Measurements from ENCODE around the gene SASH1.
"Not testable (repeated sequence)": the region's sequence is repeated elsewhere in the genome, so short reads cannot be mapped to it uniquely, and the experiment has no call there.

The SASH1 gene

GRCh38 chr6:148375401-148375800 is 32.8 kb downstream of the SASH1 start:
- H3K4me3 ChIP-seq (ENCODE audit: low read length) = no peak overlapping the region
- no peak for DNase-seq (ENCODE audit: low read depth)
- no peak for TF ChIP-seq CTCF (IDR thresholded peaks at IDR 0.05; ENCODE audit: insufficient read depth, low read depth, low read length, missing control alignments)

- no peak for DNase-seq (ENCODE audit: low read depth)
- no peak overlapping the region for H3K4me3 ChIP-seq (ENCODE audit: low read length)
- TF ChIP-seq CTCF (IDR thresholded peaks at IDR 0.05; ENCODE audit: insufficient read depth, low read depth, low read length, missing control alignments) = no peak
These were observed 36.8 kb downstream of the SASH1 start for GRCh38 chr6:148379481-148379880.

DNA sequence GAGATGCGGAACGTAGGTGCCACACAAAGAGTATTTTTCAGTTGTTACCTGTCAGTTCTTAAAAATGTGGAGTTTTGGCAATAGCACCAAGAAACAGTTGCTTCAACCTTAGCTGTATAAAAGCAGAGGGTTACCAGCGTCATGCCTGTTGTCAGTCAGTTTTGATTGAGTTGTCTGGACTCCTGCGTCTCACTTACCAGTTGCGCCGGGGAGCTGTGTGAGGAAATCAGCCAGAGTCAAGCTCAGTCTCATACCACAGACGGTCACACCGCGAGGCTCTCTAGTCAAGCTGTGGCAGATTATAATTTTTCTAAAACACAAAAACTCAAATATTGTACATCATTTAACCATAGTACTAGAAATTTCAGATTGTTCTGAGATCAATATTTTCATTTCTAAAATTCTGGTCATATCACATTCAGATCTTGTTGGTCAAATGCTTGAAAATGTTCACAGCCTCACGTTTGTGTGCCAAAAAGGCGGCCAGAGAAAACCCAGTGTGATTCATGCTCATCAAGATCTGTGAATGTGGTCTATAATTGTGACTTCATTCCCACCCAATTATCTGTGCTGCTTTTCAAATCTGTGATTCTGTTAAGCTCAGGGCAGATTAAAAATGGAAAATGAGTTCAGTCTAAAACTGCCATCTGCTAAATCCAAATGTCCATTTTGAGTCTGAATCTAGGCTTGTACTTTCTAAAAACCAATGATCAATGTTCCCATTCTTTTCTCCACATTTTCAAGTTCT is 37.5 kb downstream of the SASH1 start:
- H3K4me3 ChIP-seq (ENCODE audit: low read length) = no peak overlapping the region
- TF ChIP-seq CTCF (IDR thresholded peaks at IDR 0.05; ENCODE audit: insufficient read depth, low read depth, low read length, missing control alignments) = no peak
- no peak for DNase-seq (ENCODE audit: low read depth)

DNA sequence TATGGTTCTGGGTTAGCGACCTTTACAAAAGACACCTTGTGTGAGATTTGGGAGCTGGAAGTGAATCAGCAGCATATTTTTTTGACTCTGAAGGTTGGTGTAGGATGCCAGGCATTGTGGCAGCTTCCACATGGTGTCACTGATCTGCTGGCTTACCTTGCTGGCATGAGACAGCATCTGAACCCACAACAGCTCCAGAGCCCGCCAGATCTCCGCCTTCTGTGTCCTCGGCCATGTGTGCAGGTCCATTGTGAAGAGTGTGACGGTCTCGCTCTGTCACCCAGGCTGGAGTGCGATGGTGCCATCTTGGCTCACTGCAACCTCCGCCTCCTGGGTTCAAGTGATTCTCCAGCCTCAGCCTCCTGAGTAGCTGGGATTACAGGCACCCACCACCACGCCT is 39.4 kb downstream of the SASH1 start:
- not testable (repeated sequence) for DNase-seq (ENCODE audit: low read depth)

DNA sequence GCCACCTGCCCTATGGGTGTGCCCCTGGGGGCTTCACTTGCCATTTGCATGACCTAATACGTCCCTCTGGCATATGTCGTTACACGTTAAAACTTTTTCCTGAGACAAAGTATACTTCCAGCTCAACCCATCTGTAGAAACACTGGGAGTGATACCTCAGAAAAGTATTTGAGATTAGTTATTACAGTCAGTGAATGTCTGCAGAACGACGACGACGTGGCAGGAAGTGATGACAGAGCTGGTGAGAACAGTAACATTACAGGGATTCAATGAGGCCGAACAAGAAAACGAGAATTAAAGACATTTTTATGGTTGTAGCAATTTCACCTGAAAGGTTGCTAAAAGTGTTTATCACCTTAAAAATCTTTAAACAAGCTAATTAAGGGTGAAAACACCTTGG is 40.2 kb downstream of the SASH1 start:
- no peak for DNase-seq (ENCODE audit: low read depth)
- H3K4me3 ChIP-seq (ENCODE audit: low read length) = no peak overlapping the region
- TF ChIP-seq CTCF (IDR thresholded peaks at IDR 0.05; ENCODE audit: insufficient read depth, low read depth, low read length, missing control alignments) = no peak

More for the DNA sequence above, 39.4 kb downstream of the SASH1 start:
- H3K4me3 ChIP-seq (ENCODE audit: low read length) = not testable (repeated sequence)

GRCh38 chr6:148383658-148384368 is 41.2 kb downstream of the SASH1 start:
- no peak for TF ChIP-seq CTCF (IDR thresholded peaks at IDR 0.05; ENCODE audit: insufficient read depth, low read depth, low read length, missing control alignments)
- DNase-seq (ENCODE audit: low read depth) = no peak
- no peak overlapping the region for H3K4me3 ChIP-seq (ENCODE audit: low read length)

- no peak overlapping the region for H3K4me3 ChIP-seq (ENCODE audit: low read length)
- no peak for DNase-seq (ENCODE audit: low read depth)
- no peak for TF ChIP-seq CTCF (IDR thresholded peaks at IDR 0.05; ENCODE audit: insufficient read depth, low read depth, low read length, missing control alignments)
These were observed 42.7 kb downstream of the SASH1 start for GRCh38 chr6:148385379-148385778.
